ENCODE measurements around the gene CCDC126.

The CCDC126 gene

GRCh38 chr7:23607130-23607529, 9.9 kb downstream of the CCDC126 start (continued):
- TF ChIP-seq, protein P1, sequence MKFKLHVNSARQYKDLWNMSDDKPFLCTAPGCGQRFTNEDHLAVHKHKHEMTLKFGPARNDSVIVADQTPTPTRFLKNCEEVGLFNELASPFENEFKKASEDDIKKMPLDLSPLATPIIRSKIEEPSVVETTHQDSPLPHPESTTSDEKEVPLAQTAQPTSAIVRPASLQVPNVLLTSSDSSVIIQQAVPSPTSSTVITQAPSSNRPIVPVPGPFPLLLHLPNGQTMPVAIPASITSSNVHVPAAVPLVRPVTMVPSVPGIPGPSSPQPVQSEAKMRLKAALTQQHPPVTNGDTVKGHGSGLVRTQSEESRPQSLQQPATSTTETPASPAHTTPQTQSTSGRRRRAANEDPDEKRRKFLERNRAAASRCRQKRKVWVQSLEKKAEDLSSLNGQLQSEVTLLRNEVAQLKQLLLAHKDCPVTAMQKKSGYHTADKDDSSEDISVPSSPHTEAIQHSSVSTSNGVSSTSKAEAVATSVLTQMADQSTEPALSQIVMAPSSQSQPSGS (tag by site-specific recombination; IDR thresholded peaks at IDR 0.05; ENCODE audit: low read depth): no peak
- TF ChIP-seq ZNF747 (tag by site-specific recombination; IDR thresholded peaks at IDR 0.05) (no peak), ZBTB20 (tag by site-specific recombination; IDR thresholded peaks at IDR 0.05) (no peak), ZNF266 (tag by site-specific recombination; IDR thresholded peaks at IDR 0.05; ENCODE audit: low read depth) (no peak), ZSCAN18 (tag by site-specific recombination; IDR thresholded peaks at IDR 0.05) (no peak)
- TF ChIP-seq, protein P2, sequence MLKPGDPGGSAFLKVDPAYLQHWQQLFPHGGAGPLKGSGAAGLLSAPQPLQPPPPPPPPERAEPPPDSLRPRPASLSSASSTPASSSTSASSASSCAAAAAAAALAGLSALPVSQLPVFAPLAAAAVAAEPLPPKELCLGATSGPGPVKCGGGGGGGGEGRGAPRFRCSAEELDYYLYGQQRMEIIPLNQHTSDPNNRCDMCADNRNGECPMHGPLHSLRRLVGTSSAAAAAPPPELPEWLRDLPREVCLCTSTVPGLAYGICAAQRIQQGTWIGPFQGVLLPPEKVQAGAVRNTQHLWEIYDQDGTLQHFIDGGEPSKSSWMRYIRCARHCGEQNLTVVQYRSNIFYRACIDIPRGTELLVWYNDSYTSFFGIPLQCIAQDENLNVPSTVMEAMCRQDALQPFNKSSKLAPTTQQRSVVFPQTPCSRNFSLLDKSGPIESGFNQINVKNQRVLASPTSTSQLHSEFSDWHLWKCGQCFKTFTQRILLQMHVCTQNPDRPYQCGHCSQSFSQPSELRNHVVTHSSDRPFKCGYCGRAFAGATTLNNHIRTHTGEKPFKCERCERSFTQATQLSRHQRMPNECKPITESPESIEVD (tag by site-specific recombination; IDR thresholded peaks at IDR 0.05): no peak
- TF ChIP-seq, protein P3, sequence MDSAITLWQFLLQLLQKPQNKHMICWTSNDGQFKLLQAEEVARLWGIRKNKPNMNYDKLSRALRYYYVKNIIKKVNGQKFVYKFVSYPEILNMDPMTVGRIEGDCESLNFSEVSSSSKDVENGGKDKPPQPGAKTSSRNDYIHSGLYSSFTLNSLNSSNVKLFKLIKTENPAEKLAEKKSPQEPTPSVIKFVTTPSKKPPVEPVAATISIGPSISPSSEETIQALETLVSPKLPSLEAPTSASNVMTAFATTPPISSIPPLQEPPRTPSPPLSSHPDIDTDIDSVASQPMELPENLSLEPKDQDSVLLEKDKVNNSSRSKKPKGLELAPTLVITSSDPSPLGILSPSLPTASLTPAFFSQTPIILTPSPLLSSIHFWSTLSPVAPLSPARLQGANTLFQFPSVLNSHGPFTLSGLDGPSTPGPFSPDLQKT (IDR thresholded peaks at IDR 0.05; ENCODE audit: borderline replicate concordance, low read depth, low read length): no peak

- Histone ChIP-seq H3K4me1 (ENCODE audit: control insufficient read depth, insufficient read depth, low read length) (peaks cover 4% of the 10 kb centered on the region; the same call in 1 of the 2 replicates), H3K4me3 (ENCODE audit: low read depth, low read length) (no peak overlapping the region), H3K27ac (ENCODE audit: extremely low read depth, low read depth, low read length) (no peak overlapping the region), H3K9me3 (ENCODE audit: control insufficient read depth, insufficient read depth, low read depth, low read length) (no peaks in the 10 kb centered on the region), H3K36me3 (ENCODE audit: control insufficient read depth in 2 of 2, insufficient read depth in 1 of 2, low read length in 2 of 2) (peaks cover 6 to 7% of the 10 kb centered on the region in 2 experiments)
- CTCF ChIA-PET: interaction anchor here (1.1 to 2.0 kb wide), 2 partner anchors 9 to 11 kb away, joined by 4 to 5 read pairs; partner anchors contain the start of gene CCDC126
- POLR2A ChIA-PET: interaction anchor here (0.6 to 1.1 kb wide), 2 partner anchors 9 to 10 kb away, joined by 3 to 4 read pairs; no protein-coding TSS in a partner anchor
- TF ChIP-seq ZNF292 (tag by site-specific recombination; IDR thresholded peaks at IDR 0.05; ENCODE audit: borderline replicate concordance, low read depth) (no peak), ZNF221 (tag by site-specific recombination; IDR thresholded peaks at IDR 0.05; ENCODE audit: borderline replicate concordance) (no peak), HOXD13 (CRISPR knock-in tag; IDR thresholded peaks at IDR 0.05; ENCODE audit: borderline replicate concordance) (no peak), ZNF621 (tag by site-specific recombination; IDR thresholded peaks at IDR 0.05) (no peak), ZNF423 (tag by site-specific recombination; IDR thresholded peaks at IDR 0.05) (no peak), ZNF140 (tag by site-specific recombination; IDR thresholded peaks at IDR 0.05) (no peak), ZNF48 (tag by site-specific recombination; IDR thresholded peaks at IDR 0.05) (no peak)
Observed at GRCh38 chr7:23607866-23608265, 10.7 kb downstream of the CCDC126 start.

DNA sequence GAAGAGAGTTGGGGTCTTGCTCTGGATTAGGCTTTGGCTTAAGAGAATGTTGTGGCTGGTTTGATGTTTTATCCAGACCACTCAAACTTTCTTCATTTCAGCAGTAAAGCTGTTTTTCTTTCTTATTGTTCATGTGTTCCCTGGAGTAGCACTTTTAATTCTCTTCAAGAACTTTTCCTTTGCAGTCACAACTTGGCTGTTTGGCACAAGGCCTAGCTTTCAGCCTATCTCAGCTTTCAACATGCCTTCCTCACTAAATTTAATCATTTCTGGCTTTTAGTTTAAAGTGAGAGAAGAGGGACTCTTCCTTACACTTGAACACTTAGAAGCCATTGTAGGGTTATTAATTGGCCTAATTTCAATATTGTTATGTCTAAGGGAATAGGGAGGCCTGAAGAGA, 18.1 kb downstream of the CCDC126 start:
- Histone ChIP-seq H3K9me3 (ENCODE audit: control insufficient read depth, insufficient read depth, low read depth, low read length) (no peaks in the 10 kb centered on the region), H3K27ac (ENCODE audit: extremely low read depth, low read depth, low read length) (no peak overlapping the region), H3K4me3 (ENCODE audit: low read depth, low read length) (no peak overlapping the region), H3K4me1 (ENCODE audit: control insufficient read depth, insufficient read depth, low read length) (no peaks in the 10 kb centered on the region), H3K36me3 (ENCODE audit: control insufficient read depth in 2 of 2, insufficient read depth in 1 of 2, low read length in 2 of 2) (peaks cover 6 to 10% of the 10 kb centered on the region in 2 experiments)
- TF ChIP-seq SCRT2 (tag by site-specific recombination; IDR thresholded peaks at IDR 0.05): no peak
- no peak for TF ChIP-seq YY2 (tag by site-specific recombination; IDR thresholded peaks at IDR 0.05)
- TF ChIP-seq, protein P4, sequence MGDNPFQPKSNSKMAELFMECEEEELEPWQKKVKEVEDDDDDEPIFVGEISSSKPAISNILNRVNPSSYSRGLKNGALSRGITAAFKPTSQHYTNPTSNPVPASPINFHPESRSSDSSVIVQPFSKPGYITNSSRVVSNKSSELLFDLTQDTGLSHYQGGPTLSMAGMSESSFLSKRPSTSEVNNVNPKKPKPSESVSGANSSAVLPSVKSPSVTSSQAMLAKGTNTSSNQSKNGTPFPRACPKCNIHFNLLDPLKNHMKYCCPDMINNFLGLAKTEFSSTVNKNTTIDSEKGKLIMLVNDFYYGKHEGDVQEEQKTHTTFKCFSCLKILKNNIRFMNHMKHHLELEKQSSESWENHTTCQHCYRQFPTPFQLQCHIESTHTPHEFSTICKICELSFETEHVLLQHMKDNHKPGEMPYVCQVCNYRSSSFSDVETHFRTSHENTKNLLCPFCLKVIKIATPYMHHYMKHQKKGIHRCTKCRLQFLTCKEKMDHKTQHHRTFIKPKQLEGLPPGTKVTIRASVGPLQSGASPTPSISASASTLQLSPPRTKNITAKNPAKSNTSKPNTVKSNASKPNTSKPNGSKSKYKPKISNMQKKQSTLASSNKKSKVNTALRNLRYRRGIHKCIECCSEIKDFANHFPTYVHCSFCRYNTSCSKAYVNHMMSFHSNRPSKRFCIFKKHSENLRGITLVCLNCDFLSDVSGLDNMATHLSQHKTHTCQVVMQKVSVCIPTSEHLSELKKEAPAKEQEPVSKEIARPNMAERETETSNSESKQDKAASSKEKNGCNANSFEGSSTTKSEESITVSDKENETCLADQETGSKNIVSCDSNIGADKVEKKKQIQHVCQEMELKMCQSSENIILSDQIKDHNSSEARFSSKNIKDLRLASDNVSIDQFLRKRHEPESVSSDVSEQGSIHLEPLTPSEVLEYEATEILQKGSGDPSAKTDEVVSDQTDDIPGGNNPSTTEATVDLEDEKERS (tag by site-specific recombination; IDR thresholded peaks at IDR 0.05): no peak
- no peak for TF ChIP-seq ZNF416 (tag by site-specific recombination; IDR thresholded peaks at IDR 0.05)
- no peak for TF ChIP-seq EGR2 (tag by site-specific recombination; IDR thresholded peaks at IDR 0.05; ENCODE audit: low read depth)
- CTCF ChIA-PET: interaction anchor here (0.9 kb wide), 1 partner anchor 65 kb away, joined by 3 read pairs; the partner anchor contains the start of gene FAM221A
- POLR2A ChIA-PET: no interaction called here
